Progenitor cell of endocrine pancreas (in vitro differentiated cells): ENCODE measurements around the gene DAND5. TPM values are rescaled to one million over a fixed set of nuclear protein-coding genes. Genes with fewer than 3 reads are reported as not detected.
A peak's percentile ranks its signal among the peaks of the same experiment; 100 is the strongest.
"Not testable (repeated sequence)": the region's sequence is repeated elsewhere in the genome, so short reads cannot be mapped to it uniquely, and the experiment has no call there.

Source experiments
- DNase-seq: peaks from one replicate; pipeline ENCODE4 v3.0.0; 2021; ENCODE audit warnings: low spot score; ENCODE audit not compliant: unreplicated experiment
- H3K27ac Mint-ChIP-seq: 2 replicates; pipeline ENCODE4 v1.8.0; 2021; ENCODE audit warnings: mild to moderate bottlenecking, moderate library complexity, mixed read lengths
- H3K27me3 Mint-ChIP-seq: 2 replicates; pipeline ENCODE4 v1.8.0; 2021; ENCODE audit warnings: mixed read lengths
- H3K36me3 Mint-ChIP-seq: 2 replicates; pipeline ENCODE4 v1.8.0; 2022; ENCODE audit warnings: mixed read lengths; ENCODE audit not compliant: insufficient read depth
- H3K4me1 Mint-ChIP-seq: 2 replicates; pipeline ENCODE4 v1.8.0; 2021; ENCODE audit warnings: low read depth, mixed read lengths
- H3K4me3 Mint-ChIP-seq: 2 replicates; pipeline ENCODE4 v1.8.0; 2021; ENCODE audit warnings: low read depth, mild to moderate bottlenecking, moderate library complexity, mixed read lengths
- H3K9me3 Mint-ChIP-seq: 2 replicates; pipeline ENCODE4 v1.8.0; 2021; ENCODE audit warnings: low read depth, mixed read lengths
- CTCF ChIP-seq: fragments of 200-600 bp; sonication (generic); IDR thresholded peaks from one replicate; pipeline ENCODE4 v1.5.0; 2021; ENCODE audit warnings: antibody characterized with exemption, mild to moderate bottlenecking; ENCODE audit not compliant: unreplicated experiment
- total RNA-seq: library from RNA; stranded (reverse); gene quantifications from 2 replicates; pipeline ENCODE4 v1.2.1, GENCODE V29; 2021

The DAND5 gene
- total RNA-seq, 1 donor from 2014 or later: not detected

DNA sequence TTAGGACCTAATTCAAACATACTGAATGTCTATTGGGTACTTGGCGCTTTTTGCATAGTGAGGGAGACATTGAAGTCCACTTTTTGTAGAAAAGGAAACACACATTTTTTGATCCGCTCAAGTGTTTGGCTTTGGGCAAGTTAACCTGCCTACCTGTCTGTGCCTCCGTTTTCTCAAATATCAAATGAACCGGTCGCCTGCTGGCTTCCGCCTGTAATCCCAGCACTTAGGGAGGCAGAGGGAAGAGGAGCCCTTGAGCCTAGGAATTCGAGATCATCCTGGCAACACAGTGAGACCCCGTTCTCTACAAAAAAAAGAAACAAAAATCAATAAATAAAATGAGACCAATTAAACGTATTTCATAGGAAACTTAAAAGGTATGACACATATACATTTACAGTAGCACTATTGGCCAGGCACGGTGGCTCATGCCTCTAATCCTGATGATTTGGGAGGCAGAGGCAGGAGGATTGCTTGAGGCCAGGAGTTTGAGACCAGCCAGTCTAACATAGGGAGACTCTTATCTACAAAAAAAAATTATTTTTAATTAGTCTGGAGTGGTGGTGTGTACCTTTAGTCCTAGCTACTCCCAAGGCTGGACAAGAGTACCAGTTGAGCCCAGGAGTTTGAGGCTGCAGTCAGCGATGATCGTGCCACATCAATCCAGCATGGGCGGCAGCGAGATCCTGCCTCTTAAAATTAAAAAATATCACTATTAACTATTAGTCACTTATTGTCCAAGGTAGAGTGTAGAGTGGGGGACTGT, 22.5 kb upstream of the DAND5 start:
- H3K4me3 Mint-ChIP-seq: peak overlapping the region; percentile 81
- peaks cover 33% of the 10 kb centered on the region for H3K36me3 Mint-ChIP-seq
- peaks cover 14% of the 10 kb centered on the region for H3K4me1 Mint-ChIP-seq
- no peaks in the 10 kb centered on the region for H3K9me3 Mint-ChIP-seq
- TF ChIP-seq CTCF: no peak
- H3K27me3 Mint-ChIP-seq: no peaks in the 10 kb centered on the region
- DNase-seq: no peak
- H3K27ac Mint-ChIP-seq: peak overlapping the region; percentile 95

DNA sequence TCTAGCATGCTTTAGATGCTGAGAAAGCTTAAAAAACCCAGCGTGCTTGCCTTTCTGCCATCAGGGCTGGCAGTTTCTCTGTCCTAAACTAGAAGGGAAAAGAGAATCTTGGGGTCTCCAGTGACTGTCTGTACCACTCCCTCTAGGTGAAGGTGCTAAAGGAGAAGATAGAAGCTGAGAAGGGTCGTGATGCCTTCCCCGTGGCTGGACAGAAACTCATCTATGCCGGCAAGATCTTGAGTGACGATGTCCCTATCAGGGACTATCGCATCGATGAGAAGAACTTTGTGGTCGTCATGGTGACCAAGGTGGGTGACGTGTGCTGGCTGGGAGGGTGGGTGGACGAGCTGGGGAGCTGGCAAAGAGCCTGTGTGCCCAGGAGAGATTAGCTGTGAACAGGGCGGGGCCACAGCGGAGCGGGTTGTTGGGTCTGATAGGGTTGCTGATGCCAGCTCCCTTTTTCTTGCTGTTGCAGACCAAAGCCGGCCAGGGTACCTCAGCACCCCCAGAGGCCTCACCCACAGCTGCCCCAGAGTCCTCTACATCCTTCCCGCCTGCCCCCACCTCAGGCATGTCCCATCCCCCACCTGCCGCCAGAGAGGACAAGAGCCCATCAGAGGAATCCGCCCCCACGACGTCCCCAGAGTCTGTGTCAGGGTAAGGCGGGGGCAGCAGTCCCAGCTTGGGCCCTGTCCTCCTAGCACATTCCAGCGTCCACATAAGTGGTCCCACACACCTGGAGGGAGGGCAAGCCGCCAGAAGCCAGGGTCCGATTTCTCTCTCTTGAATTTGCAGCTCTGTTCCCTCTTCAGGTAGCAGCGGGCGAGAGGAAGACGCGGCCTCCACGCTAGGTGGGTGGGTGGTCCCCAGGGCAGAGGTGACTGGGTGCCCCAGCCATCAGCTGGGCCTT, 21.4 kb upstream of the DAND5 start:
- Mint-ChIP-seq H3K27me3 (no peaks in the 10 kb centered on the region), H3K9me3 (no peaks in the 10 kb centered on the region), H3K27ac (no peak overlapping the region), H3K4me3 (peak overlapping the region; percentile 35), H3K36me3 (peaks cover 27% of the 10 kb centered on the region), H3K4me1 (peaks cover 14% of the 10 kb centered on the region)
- no peak for TF ChIP-seq CTCF
- no peak for DNase-seq

GRCh38 chr19:12948612-12949362, 20.6 kb upstream of the DAND5 start:
- peaks cover 12% of the 10 kb centered on the region for H3K4me1 Mint-ChIP-seq
- peaks cover 24% of the 10 kb centered on the region for H3K36me3 Mint-ChIP-seq
- DNase-seq: no peak
- TF ChIP-seq CTCF: no peak
- H3K9me3 Mint-ChIP-seq: no peaks in the 10 kb centered on the region
- H3K27ac Mint-ChIP-seq: no peak overlapping the region
- no peaks in the 10 kb centered on the region for H3K27me3 Mint-ChIP-seq
- H3K4me3 Mint-ChIP-seq: no peak overlapping the region

- H3K4me1 Mint-ChIP-seq: peaks cover 12% of the 10 kb centered on the region
- no peaks in the 10 kb centered on the region for H3K27me3 Mint-ChIP-seq
- H3K36me3 Mint-ChIP-seq: peaks cover 25% of the 10 kb centered on the region
- H3K4me3 Mint-ChIP-seq: no peak overlapping the region
- no peaks in the 10 kb centered on the region for H3K9me3 Mint-ChIP-seq
- no peak for DNase-seq
- H3K27ac Mint-ChIP-seq: no peak overlapping the region
- TF ChIP-seq CTCF: no peak
Observed at GRCh38 chr19:12949363-12950283, 19.8 kb upstream of the DAND5 start.

DNA sequence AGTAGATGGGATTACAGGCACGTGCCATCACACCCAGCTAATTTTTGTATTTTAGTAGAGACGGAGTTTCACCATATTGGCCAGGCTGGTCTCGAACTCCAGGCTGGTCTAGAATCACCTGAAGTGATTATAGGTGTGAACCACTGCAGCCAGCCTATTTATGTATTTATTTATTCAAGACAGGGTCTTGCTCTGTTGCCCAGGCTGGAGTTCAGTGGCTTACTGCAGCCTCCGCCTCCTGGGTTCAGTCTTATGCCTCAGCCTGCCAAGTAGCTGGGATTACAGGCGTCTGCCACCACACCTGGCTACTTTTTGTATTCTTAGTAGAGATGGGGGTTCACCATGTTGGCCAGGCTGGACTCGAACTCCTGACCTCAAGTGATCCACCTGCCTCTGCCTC, 17.3 kb upstream of the DAND5 start:
- H3K4me3 Mint-ChIP-seq: not testable (repeated sequence)

More for the DNA sequence above, 17.3 kb upstream of the DAND5 start:
- peaks cover 25% of the 10 kb centered on the region for H3K36me3 Mint-ChIP-seq
- H3K4me1 Mint-ChIP-seq, DNase-seq, H3K27me3 Mint-ChIP-seq, H3K9me3 Mint-ChIP-seq: not testable (repeated sequence)
- peak overlapping the region; percentile 7 for H3K27ac Mint-ChIP-seq
